B cell (primary cell): ENCODE data around the gene BCL2L11. TPM values are rescaled to one million over a fixed set of nuclear protein-coding genes. Genes with fewer than 3 reads are reported as not detected.
A peak's percentile ranks its signal among the peaks of the same experiment; 100 is the strongest.

Source experiments
- ATAC-seq: fragments of 200-7000 bp; cut with Tn5 transposase; one replicate; pipeline ENCODE4 v1.10.0; 2021; ENCODE audit warnings: low read depth, mild to moderate bottlenecking, moderate number of reproducible peaks, moderate library complexity
- CTCF ChIA-PET: fragments of 350-600 bp; sonication (Branson Sonifier 250); formaldehyde crosslinking; loops from one replicate; lab custom pipeline; 2021; ENCODE audit warnings: antibody characterized with exemption, inconsistent platforms; lab: Charles Lee
- POLR2A ChIA-PET: fragments of 350-600 bp; sonication (Branson Sonifier 250); formaldehyde crosslinking; loops from one replicate; lab custom pipeline; 2021; ENCODE audit warnings: antibody characterized with exemption; lab: Charles Lee
- DNase-seq: peaks from one replicate; pipeline ENCODE4 v3.0.0; 2013
- H2AFZ ChIP-seq: 2 replicates; pipeline ENCODE4 v1.6.1; 2012; ENCODE audit warnings: mild to moderate bottlenecking, low read depth, low read length; ENCODE audit not compliant: insufficient read depth, poor library complexity, severe bottlenecking
- H3K27ac ChIP-seq, 2 donors: 1 replicate in 1 of 2; 2 replicates in 1 of 2; pipeline ENCODE4 v1.5.1; 2012 to 2013; ENCODE audit warnings: low read length in 2 of 2, mild to moderate bottlenecking in 2 of 2, moderate library complexity in 1 of 2
- H3K27me3 ChIP-seq, 4 experiments: fragments of 200-600 bp in 1 of 4; sonication (generic) in 1 of 4; replicated peaks in 1 of 4; 1 replicate in 2 of 4; 2 replicates in 2 of 4; pipeline versions ENCODE4 v1.6.1 to v1.7.0; 2013 to 2016; ENCODE audit warnings: low read length in 3 of 4, mild to moderate bottlenecking in 2 of 4, mixed read lengths in 1 of 4, moderate library complexity in 1 of 4; ENCODE audit not compliant: insufficient read depth in 4 of 4, control insufficient read depth in 3 of 4; ENCODE audit errors: control extremely low read depth in 1 of 4
- H3K36me3 ChIP-seq, 2 experiments: replicated peaks in 1 of 2; 1 replicate in 1 of 2; 2 replicates in 1 of 2; pipeline versions ENCODE4 v1.6.1 to v1.7.1; 2013; ENCODE audit warnings: low read length in 1 of 2; ENCODE audit not compliant: insufficient read depth in 2 of 2, control insufficient read depth in 1 of 2; ENCODE audit errors: control extremely low read depth in 1 of 2, extremely low read depth in 1 of 2
- H3K4me1 ChIP-seq, 2 donors: fragments of 200-600 bp in 1 of 2; sonication (generic) in 1 of 2; 1 replicate in 1 of 2; 2 replicates in 1 of 2; pipeline versions ENCODE4 v1.5.1 to v1.6.1; 2013 to 2017; ENCODE audit warnings: low read length in 2 of 2; ENCODE audit not compliant: control insufficient read depth in 2 of 2, insufficient read depth in 2 of 2
- H3K4me2 ChIP-seq: replicated peaks from 2 replicates; pipeline ENCODE3; 2012; ENCODE audit warnings: mild to moderate bottlenecking, low read depth, low read length; ENCODE audit not compliant: poor library complexity, severe bottlenecking
- H3K4me3 ChIP-seq, 5 experiments: fragments of 200-600 bp in 1 of 5; sonication (generic) in 1 of 5; 1 replicate in 3 of 5; 2 replicates in 2 of 5; pipeline versions ENCODE4 v1.5.1 to v1.7.0; 2011 to 2016; ENCODE audit warnings: low read length in 4 of 5, mild to moderate bottlenecking in 4 of 5, low read depth in 2 of 5, control low read depth in 1 of 5, moderate library complexity in 1 of 5; ENCODE audit not compliant: insufficient read depth in 1 of 5; ENCODE audit errors: control extremely low read depth in 1 of 5, extremely low read depth in 1 of 5
- H3K79me2 ChIP-seq: fragments of 200-600 bp; sonication (generic); one replicate; pipeline ENCODE4 v1.6.0; 2016; ENCODE audit warnings: low read length; ENCODE audit not compliant: control insufficient read depth, insufficient read depth
- H3K9ac ChIP-seq: fragments of 200-600 bp; sonication (generic); 2 replicates; pipeline ENCODE4 v1.6.1; 2017; ENCODE audit warnings: mild to moderate bottlenecking, low read length, moderate library complexity
- H3K9me3 ChIP-seq, 3 donors: one replicate each; pipeline versions ENCODE4 v1.6.1 to v1.7.1; 2013; ENCODE audit warnings: low read length in 2 of 3; ENCODE audit not compliant: control insufficient read depth in 2 of 3, insufficient read depth in 1 of 3; ENCODE audit errors: control extremely low read depth in 1 of 3
- H4K20me1 ChIP-seq: 2 replicates; pipeline ENCODE4 v1.6.0; 2012; ENCODE audit warnings: mild to moderate bottlenecking, low read length; ENCODE audit not compliant: insufficient read depth, control insufficient read depth, poor library complexity, severe bottlenecking
- H3K27ac Mint-ChIP-seq: one replicate; pipeline ENCODE4 v1.8.0; 2021; ENCODE audit warnings: mixed read lengths
- H3K27me3 Mint-ChIP-seq: one replicate; pipeline ENCODE4 v1.8.0; 2021; ENCODE audit warnings: mixed read lengths
- H3K4me1 Mint-ChIP-seq: one replicate; pipeline ENCODE4 v1.8.0; 2021; ENCODE audit warnings: mixed read lengths
- H3K4me3 Mint-ChIP-seq: one replicate; pipeline ENCODE4 v1.8.0; 2021; ENCODE audit warnings: mixed read lengths
- H3K9me3 Mint-ChIP-seq: one replicate; pipeline ENCODE4 v1.8.0; 2022; ENCODE audit warnings: mixed read lengths; ENCODE audit not compliant: insufficient read depth
- EZH2 ChIP-seq: IDR thresholded peaks from 2 replicates; pipeline ENCODE4 v1.6.1; 2012; ENCODE audit warnings: borderline replicate concordance, low read depth, mild to moderate bottlenecking, moderate library complexity, low read length; ENCODE audit not compliant: insufficient read depth, poor library complexity, severe bottlenecking
- WGBS: methylation state at CpG from one replicate; pipeline ENCODE4 v1.1.5; 2013; ENCODE audit warnings: missing lambda C conversion rate; ENCODE audit not compliant: insufficient coverage; 5-methylcytosine and 5-hydroxymethylcytosine counted together
- intact Hi-C: fragments of 100-400 bp; cut with micrococcal nuclease; formaldehyde crosslinking; loops from one replicate; pipeline ENCODE4 v1.10.0; 2022
- polyA plus RNA-seq: library from polyadenylated mRNA; depleted of rRNA; stranded (reverse); fragments of >200 nt; gene quantifications from 2 replicates; pipeline ENCODE4 v1.2.3, GENCODE V29; 2012
- total RNA-seq, 2 donors: library from RNA; stranded (reverse); fragments of 120-200 nt in 1 of 2; gene quantifications; 1 replicate in 1 of 2; 2 replicates in 1 of 2; pipeline versions ENCODE4 v1.2.3 to v1.2.4, GENCODE V29; 2013 to 2022
- TF ChIP-seq, protein P1 (sequence below): fragments of 200-600 bp; IDR thresholded peaks from one replicate; pipeline ENCODE4 v1.8.0; 2022; ENCODE audit warnings: antibody characterized with exemption, mild to moderate bottlenecking

BCL2L11 gene
- total and polyA plus RNA-seq, 2 donors (not counting 1 experiment from before 2014, with no cell fraction given) = 13.8 to 164 TPM

DNA sequence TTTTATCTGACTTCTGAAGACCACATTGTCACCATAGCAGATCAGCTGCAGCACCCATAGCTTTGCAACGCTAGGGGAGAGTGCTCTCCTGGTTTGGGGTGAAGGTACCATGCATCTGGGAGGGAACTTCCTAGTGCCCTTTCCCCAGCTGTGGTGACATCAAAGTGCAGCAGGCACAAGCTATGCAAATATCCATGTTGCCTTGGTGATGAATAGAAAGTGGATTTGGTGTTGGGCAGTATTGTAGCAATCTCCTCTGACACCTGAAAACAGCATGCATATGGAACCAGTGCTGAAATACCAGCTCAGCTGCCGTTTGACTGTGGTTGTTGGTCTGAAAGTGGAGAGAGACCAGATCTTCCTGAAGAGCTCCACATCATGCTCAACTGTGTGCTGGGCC, 37.1 kb downstream of the BCL2L11 start:
- Histone ChIP-seq H3K27me3 (no peaks in the 10 kb centered on the region), H3K36me3 (peaks cover 0 to 19% of the 10 kb centered on the region in 2 experiments), H3K9ac (peak overlapping the region; percentile 5), H4K20me1 (peaks cover 46% of the 10 kb centered on the region), H3K4me3 (no peak overlapping the region), H2AFZ (no peak overlapping the region), H3K79me2 (peaks cover 29% of the 10 kb centered on the region), H3K4me1 (peaks cover 26 to 30% of the 10 kb centered on the region in 2 donors), H3K4me2 (peak overlapping the region; percentile 52), H3K9me3 (no peaks in the 10 kb centered on the region), H3K27ac (peak overlapping the region; percentile 42 to 73)
- ChIA-PET POLR2A (interaction anchor here (0.7 to 2.5 kb wide), 4 partner anchors 33 to 61 kb away, joined by 3 to 13 read pairs (median 4); partner anchors contain the start of gene BCL2L11), CTCF (interaction anchor here (1.0 to 2.3 kb wide), 9 partner anchors 10 to 359 kb away, joined by 3 to 20 read pairs (median 5); partner anchors contain the start of gene BCL2L11)
- Mint-ChIP-seq H3K9me3 (no peaks in the 10 kb centered on the region), H3K27ac (peak overlapping the region; percentile 94), H3K27me3 (no peaks in the 10 kb centered on the region), H3K4me1 (peaks cover 61% of the 10 kb centered on the region), H3K4me3 (peak overlapping the region; percentile 77)
- intact Hi-C loops = loop anchor here (2.0 kb wide), 2 partner anchors 43 to 61 kb away; no protein-coding TSS in a partner anchor
- peak; percentile 66 for ATAC-seq
- TF ChIP-seq, protein P1, sequence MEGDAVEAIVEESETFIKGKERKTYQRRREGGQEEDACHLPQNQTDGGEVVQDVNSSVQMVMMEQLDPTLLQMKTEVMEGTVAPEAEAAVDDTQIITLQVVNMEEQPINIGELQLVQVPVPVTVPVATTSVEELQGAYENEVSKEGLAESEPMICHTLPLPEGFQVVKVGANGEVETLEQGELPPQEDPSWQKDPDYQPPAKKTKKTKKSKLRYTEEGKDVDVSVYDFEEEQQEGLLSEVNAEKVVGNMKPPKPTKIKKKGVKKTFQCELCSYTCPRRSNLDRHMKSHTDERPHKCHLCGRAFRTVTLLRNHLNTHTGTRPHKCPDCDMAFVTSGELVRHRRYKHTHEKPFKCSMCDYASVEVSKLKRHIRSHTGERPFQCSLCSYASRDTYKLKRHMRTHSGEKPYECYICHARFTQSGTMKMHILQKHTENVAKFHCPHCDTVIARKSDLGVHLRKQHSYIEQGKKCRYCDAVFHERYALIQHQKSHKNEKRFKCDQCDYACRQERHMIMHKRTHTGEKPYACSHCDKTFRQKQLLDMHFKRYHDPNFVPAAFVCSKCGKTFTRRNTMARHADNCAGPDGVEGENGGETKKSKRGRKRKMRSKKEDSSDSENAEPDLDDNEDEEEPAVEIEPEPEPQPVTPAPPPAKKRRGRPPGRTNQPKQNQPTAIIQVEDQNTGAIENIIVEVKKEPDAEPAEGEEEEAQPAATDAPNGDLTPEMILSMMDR = no peak
- no peak for TF ChIP-seq EZH2
- DNase-seq = peak; percentile 79
- WGBS = 60% methylated on average over 1 of the region's 2 CpGs

DNA sequence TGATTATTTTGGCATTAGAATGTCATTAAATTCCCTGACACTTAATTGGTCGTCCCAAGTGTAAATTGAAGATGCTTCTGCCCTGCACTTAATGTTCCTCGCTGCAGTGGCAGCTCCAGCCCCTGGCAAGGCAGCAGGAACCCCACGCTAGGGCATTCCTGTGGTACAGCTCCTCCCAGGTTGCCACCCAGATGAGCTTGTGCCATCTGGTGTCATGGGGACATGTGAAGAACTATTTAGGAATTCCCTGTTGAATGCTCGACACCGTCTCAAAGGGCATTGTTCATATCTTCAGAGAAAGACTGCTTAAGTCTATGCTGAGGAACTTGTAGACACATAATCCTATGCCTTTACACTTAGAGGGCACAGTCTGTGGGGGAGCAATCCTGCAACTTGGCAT, 38.9 kb downstream of the BCL2L11 start:
- peaks cover 0 to 23% of the 10 kb centered on the region in 2 experiments for H3K36me3 ChIP-seq
- POLR2A ChIA-PET = no interaction called here
- peaks cover 30% of the 10 kb centered on the region in 2 donors for H3K4me1 ChIP-seq
- no peak overlapping the region for H2AFZ ChIP-seq
- CTCF ChIA-PET = no interaction called here
- H3K79me2 ChIP-seq = peaks cover 37% of the 10 kb centered on the region
- intact Hi-C loops = no loop called here
- H3K27ac ChIP-seq = no peak overlapping the region
- no peak overlapping the region for H3K4me3 Mint-ChIP-seq
- no peaks in the 10 kb centered on the region for H3K27me3 ChIP-seq
- WGBS = 100% methylated on average over 3 of the region's 5 CpGs
- TF ChIP-seq, protein P1 = no peak
- no peak for TF ChIP-seq EZH2
- no peaks in the 10 kb centered on the region for H3K9me3 Mint-ChIP-seq
- peaks cover 46% of the 10 kb centered on the region for H4K20me1 ChIP-seq
- no peak for ATAC-seq
- H3K9ac ChIP-seq = no peak overlapping the region
- no peak overlapping the region for H3K4me2 ChIP-seq
- H3K27me3 Mint-ChIP-seq = no peaks in the 10 kb centered on the region
- DNase-seq = no peak
- H3K4me1 Mint-ChIP-seq = peaks cover 68% of the 10 kb centered on the region
- no peaks in the 10 kb centered on the region for H3K9me3 ChIP-seq
- H3K4me3 ChIP-seq = no peak overlapping the region
- no peak overlapping the region for H3K27ac Mint-ChIP-seq
